GM12878 (cell line): Measurements from ENCODE around the gene CD58.

Source experiments
- CBFB ChIP-seq: IDR thresholded peaks from 2 replicates; pipeline ENCODE4 v1.6.1; 2016; ENCODE audit warnings: antibody characterized with exemption, low read depth
- CBX5 ChIP-seq: sonication (generic); IDR thresholded peaks from 2 replicates; pipeline ENCODE4 v1.6.1; 2016; ENCODE audit warnings: low read depth, moderate library complexity, mild to moderate bottlenecking, inconsistent platforms
- CTCF ChIP-seq, 3 experiments: IDR thresholded peaks in 2 of 3; conservative IDR thresholded peaks in 1 of 3; 2 replicates each; pipeline ENCODE4 v1.5.1; 2011; ENCODE audit warnings: low read depth in 3 of 3, low read length in 3 of 3, mild to moderate bottlenecking in 3 of 3, control low read depth in 2 of 3, moderate library complexity in 2 of 3, inconsistent platforms in 1 of 3, mixed read lengths in 1 of 3; ENCODE audit not compliant: control insufficient read depth in 2 of 3, insufficient read depth in 1 of 3; ENCODE audit errors: extremely low read depth in 1 of 3
- EGR1 ChIP-seq, 2 experiments: IDR thresholded peaks; 1 replicate in 1 of 2; 2 replicates in 1 of 2; pipeline ENCODE4 v1.6.1; 2011 to 2012; ENCODE audit warnings: low read depth in 2 of 2, low read length in 2 of 2, borderline replicate concordance in 1 of 2, mild to moderate bottlenecking in 1 of 2, moderate library complexity in 1 of 2
- ESRRA ChIP-seq: IDR thresholded peaks from 2 replicates; pipeline ENCODE4 v1.6.1; 2012; ENCODE audit warnings: mild to moderate bottlenecking, low read length, improper control_type of control experiment
- ETV6 ChIP-seq, 2 experiments: fragments of 450-650 bp in 1 of 2; IDR thresholded peaks in 1 of 2; conservative IDR thresholded peaks in 1 of 2; 2 replicates each; pipeline ENCODE4 v1.6.1; 2014; ENCODE audit warnings: antibody characterized with exemption in 1 of 2, borderline replicate concordance in 1 of 2, low read depth in 1 of 2, mild to moderate bottlenecking in 1 of 2, moderate library complexity in 1 of 2
- EZH2 ChIP-seq: IDR thresholded peaks from 2 replicates; pipeline ENCODE4 v1.6.1; 2012; ENCODE audit warnings: low read depth, mild to moderate bottlenecking, control low read depth, inconsistent platforms, low read length, borderline replicate concordance; ENCODE audit not compliant: control insufficient read depth
- PAX5 ChIP-seq: IDR thresholded peaks from 2 replicates; pipeline ENCODE4 v1.6.1; 2011; ENCODE audit warnings: low read depth, low read length, borderline replicate concordance
- YY1 ChIP-seq: IDR thresholded peaks from 2 replicates; pipeline ENCODE4 v1.6.1; 2011; ENCODE audit warnings: low read depth, mild to moderate bottlenecking, low read length
- ZNF217 ChIP-seq: fragments of 450-650 bp; IDR thresholded peaks from 2 replicates; pipeline ENCODE4 v1.6.1; 2017; ENCODE audit warnings: antibody characterized with exemption, mild to moderate bottlenecking

GRCh38 chr1:116494353-116494692, 76.5 kb downstream of the CD58 start:
- TF ChIP-seq CTCF (IDR thresholded peaks at IDR 0.05 in 2 of 3, conservative IDR thresholded peaks at IDR 0.05 in 1 of 3; ENCODE audit: control insufficient read depth in 2 of 3, extremely low read depth in 1 of 3, insufficient read depth in 1 of 3, low read depth in 3 of 3, low read length in 3 of 3): no peak
- no peak for TF ChIP-seq ETV6 (conservative IDR thresholded peaks at IDR 0.05 in 1 of 2, IDR thresholded peaks at IDR 0.05 in 1 of 2; ENCODE audit: borderline replicate concordance in 1 of 2, low read depth in 1 of 2)
- no peak for TF ChIP-seq CBFB
- TF ChIP-seq PAX5: no peak
- TF ChIP-seq EGR1 (IDR thresholded peaks at IDR 0.05; ENCODE audit: borderline replicate concordance in 1 of 2, low read depth in 2 of 2, low read length in 2 of 2): no peak
- TF ChIP-seq ZNF217: no peak
- TF ChIP-seq YY1: no peak
- no peak for TF ChIP-seq EZH2
- no peak for TF ChIP-seq CBX5
- no peak for TF ChIP-seq ESRRA
